GM12891 (cell line): ENCODE measurements around the gene GINS2.

ENCODE experiments used
- PAX5 ChIP-seq: IDR thresholded peaks from 2 replicates; pipeline ENCODE4 v1.6.1; 2011; ENCODE audit warnings: low read length, moderate library complexity, mild to moderate bottlenecking; ENCODE audit not compliant: insufficient read depth, severe bottlenecking
- POLR2A ChIP-seq: IDR thresholded peaks from 2 replicates; pipeline ENCODE4 v1.6.1; 2011; ENCODE audit warnings: low read depth, low read length, control low read depth
- POLR2AphosphoS5 ChIP-seq: IDR thresholded peaks from 2 replicates; pipeline ENCODE4 v1.6.1; 2011; ENCODE audit warnings: low read depth, low read length, control low read depth
- POU2F2 ChIP-seq: IDR thresholded peaks from 2 replicates; pipeline ENCODE4 v1.6.1; 2011; ENCODE audit warnings: low read depth, mild to moderate bottlenecking, control low read depth, low read length, moderate library complexity
- SPI1 ChIP-seq: IDR thresholded peaks from 2 replicates; pipeline ENCODE4 v1.6.1; 2011; ENCODE audit warnings: low read depth, low read length, control low read depth
- TAF1 ChIP-seq: IDR thresholded peaks from 2 replicates; pipeline ENCODE4 v1.6.1; 2011; ENCODE audit warnings: low read depth, low read length, control low read depth

- TF ChIP-seq POLR2AphosphoS5 (no peak), PAX5 (no peak), POLR2A (no peak), TAF1 (no peak), SPI1 (no peak), POU2F2 (no peak)
Measured at GRCh38 chr16:85695196-85696128, 6.7 kb upstream of the GINS2 start.
